Forelimb muscle (tissue), 1 donor: ENCODE data around the gene DGKH. TPM values are rescaled to one million over a fixed set of nuclear protein-coding genes. Genes with fewer than 3 reads are reported as not detected.
A peak's percentile ranks its signal among the peaks of the same experiment; 100 is the strongest.
"Not testable (repeated sequence)": the region's sequence is repeated elsewhere in the genome, so short reads cannot be mapped to it uniquely, and the experiment has no call there.

Experiments used
- DNase-seq: peaks from one replicate; pipeline ENCODE4 v3.0.0-alpha.2; 2013; ENCODE audit warnings: low read depth
- polyA plus RNA-seq: library from polyadenylated mRNA; unstranded; fragments of 120-200 nt; gene quantifications from one replicate; pipeline ENCODE4 v1.2.1, GENCODE V29; 2013; ENCODE audit not compliant: insufficient read length

The DGKH gene
- polyA plus RNA-seq, 1 donor: 3.1 TPM

- no peak for DNase-seq
Measured at GRCh38 chr13:42071672-42072419, 23.4 kb downstream of the DGKH start.

- no peak for DNase-seq
Measured at GRCh38 chr13:42073683-42074082, 25.2 kb downstream of the DGKH start.

DNA sequence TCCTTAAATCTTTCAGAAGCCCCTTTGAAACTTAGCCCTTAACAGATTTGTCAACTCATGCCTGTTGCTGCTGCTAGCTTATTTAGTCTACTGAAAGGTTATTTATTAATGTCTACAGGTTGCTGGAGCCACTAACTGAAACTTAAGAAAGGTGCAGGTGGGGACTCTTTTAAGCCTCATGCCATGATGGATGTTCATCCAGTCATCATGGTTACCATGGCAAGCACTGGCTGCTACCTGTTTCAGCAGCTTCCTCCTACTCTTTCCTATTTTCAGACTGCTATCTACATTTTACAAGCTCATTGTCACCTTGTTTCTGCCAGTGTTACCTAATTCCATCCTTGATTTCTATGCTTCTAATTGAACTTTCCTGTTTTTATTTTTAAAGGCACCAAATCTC is 27.1 kb downstream of the DGKH start:
- DNase-seq: no peak

DNA sequence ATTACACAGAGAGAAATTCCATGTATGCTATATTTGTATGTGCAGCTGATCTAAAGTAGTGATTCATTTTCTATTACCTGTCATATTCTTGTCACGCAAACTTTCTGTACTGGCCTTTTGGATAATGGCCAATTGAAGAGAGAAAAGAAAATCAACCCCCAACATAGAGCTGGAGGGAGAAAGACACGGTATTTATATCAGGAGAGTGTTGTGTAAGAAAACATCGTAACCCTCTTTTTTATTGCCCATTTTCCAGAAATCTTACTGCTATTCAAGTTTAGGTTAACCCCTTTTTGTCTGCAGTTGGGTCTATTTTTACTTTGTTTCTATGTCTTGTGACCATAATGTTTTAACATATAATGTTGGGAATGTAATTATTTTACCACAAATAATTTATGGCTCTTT is 27.9 kb downstream of the DGKH start:
- DNase-seq: no peak

GRCh38 chr13:42078128-42078808 is 29.8 kb downstream of the DGKH start:
- DNase-seq: no peak

DNA sequence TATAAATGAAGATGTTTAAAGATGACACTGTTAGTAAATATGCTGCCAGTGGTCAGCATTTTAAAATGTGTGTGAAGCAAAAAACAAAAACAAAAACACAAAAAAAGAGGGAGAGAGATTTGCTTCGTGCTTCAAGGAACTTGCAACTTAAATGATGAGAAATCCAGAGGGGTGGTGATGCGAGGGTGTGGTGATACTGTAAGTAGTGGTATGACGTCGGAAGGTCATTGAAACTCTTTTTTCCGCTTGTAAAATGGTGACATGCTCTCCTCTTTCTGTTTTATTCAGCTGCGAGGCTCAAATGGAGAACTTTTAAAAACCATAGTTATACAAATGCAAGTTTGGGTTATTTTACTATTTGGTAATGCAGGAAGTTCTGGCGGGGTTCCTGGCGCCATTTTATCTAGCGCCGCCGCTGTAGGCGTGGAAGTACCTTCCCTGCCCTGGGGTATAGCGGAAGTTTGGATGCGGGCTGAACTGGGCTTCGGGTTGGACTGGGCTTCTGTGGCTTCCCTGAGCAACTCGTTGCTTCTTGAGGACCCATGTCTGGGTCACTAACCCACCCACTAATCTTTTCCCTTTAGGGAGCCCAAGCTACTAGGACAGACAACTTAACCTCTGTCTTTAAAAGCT is 34.8 kb downstream of the DGKH start:
- DNase-seq: no peak

GRCh38 chr13:42084722-42085121 is 36.3 kb downstream of the DGKH start:
- no peak for DNase-seq

- DNase-seq: no peak
Measured at GRCh38 chr13:42086582-42086981, 38.1 kb downstream of the DGKH start.

GRCh38 chr13:42094516-42095040 is 46.1 kb downstream of the DGKH start:
- no peak for DNase-seq

- DNase-seq: not testable (repeated sequence)
Measured at GRCh38 chr13:42096222-42096621, 47.8 kb downstream of the DGKH start.

- no peak for DNase-seq
Measured at GRCh38 chr13:42099962-42100675, 51.7 kb downstream of the DGKH start.

DNA sequence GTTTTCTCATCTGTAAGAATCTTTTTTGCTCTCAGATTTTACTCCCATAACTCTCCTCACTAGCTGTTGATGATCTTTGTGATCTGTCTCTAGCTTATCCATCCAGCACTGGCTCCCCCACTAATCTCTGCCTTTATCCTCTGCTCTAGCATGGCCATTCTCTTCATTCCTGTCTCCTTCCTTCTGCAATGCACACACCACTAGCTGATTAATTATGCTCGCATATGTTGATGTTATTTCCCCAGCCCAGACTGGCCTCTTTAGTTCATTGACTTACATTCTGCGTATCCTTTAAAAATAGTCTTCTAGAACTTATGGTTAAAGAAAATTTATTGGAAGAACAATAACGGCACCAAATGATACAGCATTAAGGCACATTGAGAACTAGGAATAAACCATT is 52.5 kb downstream of the DGKH start:
- DNase-seq: no peak

- DNase-seq: no peak
Measured at GRCh38 chr13:42101821-42102585, 53.6 kb downstream of the DGKH start.

DNA sequence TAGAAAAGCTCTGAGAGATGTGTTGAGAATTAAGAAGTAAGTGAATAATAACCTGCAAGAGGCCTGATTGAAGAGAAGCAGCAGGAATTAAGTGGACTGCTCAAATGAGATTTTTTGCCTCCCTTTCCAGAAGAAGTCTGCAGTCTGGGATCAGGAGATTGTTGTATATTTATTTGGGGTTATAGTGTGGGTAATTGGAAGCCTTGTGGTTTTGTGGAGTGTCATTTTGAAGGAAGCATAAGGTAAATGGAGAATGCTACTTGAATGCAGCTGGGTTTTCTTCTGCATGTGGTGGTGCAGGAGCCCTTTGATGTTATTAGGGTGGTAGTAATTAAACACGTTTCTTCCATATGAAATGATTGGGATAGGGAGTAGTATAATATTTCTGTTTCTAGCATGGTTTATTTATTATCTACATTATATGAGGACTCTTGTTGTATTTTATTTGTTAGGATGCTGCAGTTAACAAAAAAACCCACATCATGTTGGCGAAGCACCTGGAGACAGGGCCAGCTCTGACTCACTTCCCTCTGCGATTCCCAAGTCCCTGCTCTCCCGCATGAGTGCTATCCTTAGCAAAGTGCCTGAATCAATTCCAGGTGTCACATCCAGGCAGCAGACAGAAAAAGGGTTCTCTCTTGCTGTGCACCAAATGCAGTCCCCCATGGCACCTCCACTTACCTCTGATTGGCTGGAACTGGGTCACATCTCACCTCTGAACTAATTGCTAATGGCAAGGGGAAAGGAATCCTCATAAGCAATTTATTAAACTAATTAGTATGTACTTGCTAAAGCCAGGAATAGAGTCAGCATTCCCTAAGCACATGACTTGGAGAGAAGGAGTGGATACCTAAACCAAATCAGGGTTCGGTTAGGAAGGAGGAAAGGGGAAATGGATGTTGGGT is 54.8 kb downstream of the DGKH start:
- DNase-seq: no peak

DNA sequence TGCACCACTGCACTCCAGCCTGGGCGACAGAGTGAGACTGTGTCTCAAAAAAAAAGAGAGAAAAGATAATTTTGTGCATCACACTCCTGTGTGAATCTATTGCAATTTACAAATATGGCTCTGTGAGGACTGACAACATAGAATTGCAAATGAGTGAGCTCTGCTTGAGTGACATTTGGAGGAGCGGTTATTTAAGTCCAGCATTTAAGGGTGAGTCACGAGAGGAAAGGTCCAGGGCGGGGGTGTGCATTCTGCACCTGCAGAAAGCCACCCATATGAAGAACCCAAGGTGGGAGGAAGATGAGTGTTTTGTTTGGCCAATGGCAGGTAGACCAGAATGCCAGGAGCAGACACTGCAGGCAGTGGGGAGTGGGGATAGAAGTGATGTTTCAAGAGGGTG is 58.5 kb downstream of the DGKH start:
- no peak for DNase-seq

GRCh38 chr13:42107421-42107820 is 59.0 kb downstream of the DGKH start:
- no peak for DNase-seq

- DNase-seq: no peak
Measured at GRCh38 chr13:42108217-42108616, 59.8 kb downstream of the DGKH start.

DNA sequence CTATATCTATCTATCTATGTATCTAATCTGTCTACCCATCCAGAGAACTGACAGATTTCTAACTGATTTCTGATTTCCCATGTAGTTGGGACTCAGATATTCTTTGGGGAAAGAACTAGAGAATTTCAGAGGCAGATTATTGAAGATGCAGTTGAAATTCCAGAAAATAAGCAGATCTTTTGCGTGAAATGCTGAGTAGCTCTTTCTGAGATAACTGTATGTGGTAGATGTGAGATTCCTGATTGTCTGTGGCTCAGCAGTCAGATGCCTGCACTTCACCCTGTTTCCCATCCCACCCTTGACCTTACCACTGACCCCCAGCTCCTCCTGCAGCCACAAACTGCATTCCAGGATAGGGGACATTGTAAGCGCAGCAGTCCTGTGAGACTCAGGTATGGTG is 61.5 kb downstream of the DGKH start:
- DNase-seq: no peak

- peak; percentile 57 for DNase-seq
Measured at GRCh38 chr13:42110410-42111155, 62.1 kb downstream of the DGKH start.
